Endothelial cell of umbilical vein (primary cell): Measurements from ENCODE around the gene FRYL. TPM values are rescaled to one million over a fixed set of nuclear protein-coding genes. Genes with fewer than 3 reads are reported as not detected.
A peak's percentile ranks its signal among the peaks of the same experiment; 100 is the strongest.

Source experiments
- BruUV-seq: library from RNA; stranded (reverse); fragments of 400-500 nt; replicated peaks from 2 replicates; lab custom pipeline; 2021; lab: Mats Ljungman, UMichigan
- CTCF ChIA-PET: fragments of 300-600, 350-600 bp; sonication (Branson Sonifier 250); formaldehyde crosslinking; loops from one replicate; lab custom pipeline; 2021; ENCODE audit warnings: antibody characterized with exemption, inconsistent platforms; lab: Charles Lee
- POLR2A ChIA-PET: fragments of 300-600, 350-600 bp; sonication (Branson Sonifier 250); formaldehyde crosslinking; loops from one replicate; lab custom pipeline; 2021; ENCODE audit warnings: antibody characterized with exemption, inconsistent platforms; lab: Charles Lee
- DNase-seq: peaks from one replicate; pipeline ENCODE4 v3.0.0-alpha.2; 2011; ENCODE audit warnings: low read depth, low spot score
- FAIRE-seq: peaks from 2 replicates; lab custom pipeline; 2011; peaks lifted over from hg19 to GRCh38; lab: Jason Lieb, UNC
- H2AFZ ChIP-seq: 2 replicates; pipeline ENCODE4 v1.6.0; 2012; ENCODE audit warnings: low read depth, low read length, control low read depth, inconsistent platforms
- H3K27ac ChIP-seq: 2 replicates; pipeline ENCODE4 v1.5.1; 2011; ENCODE audit warnings: low read depth, mild to moderate bottlenecking, control low read depth, low read length, moderate library complexity; ENCODE audit not compliant: insufficient read depth
- H3K27me3 ChIP-seq, 2 experiments: 2 replicates each; pipeline versions ENCODE4 v1.6.0 to v1.6.1; 2011; ENCODE audit warnings: low read length in 2 of 2, mixed read lengths in 1 of 2; ENCODE audit not compliant: control insufficient read depth in 2 of 2, insufficient read depth in 2 of 2
- H3K36me3 ChIP-seq, 2 experiments: 2 replicates in 1 of 2; 3 replicates in 1 of 2; pipeline ENCODE4 v1.5.1; 2011; ENCODE audit warnings: low read length in 2 of 2, mild to moderate bottlenecking in 1 of 2, moderate library complexity in 1 of 2; ENCODE audit not compliant: control insufficient read depth in 2 of 2, insufficient read depth in 2 of 2; ENCODE audit errors: extremely low read depth in 1 of 2
- H3K4me1 ChIP-seq: 3 replicates; pipeline ENCODE4 v1.5.1; 2011; ENCODE audit warnings: mild to moderate bottlenecking, low read length; ENCODE audit not compliant: control insufficient read depth, insufficient read depth; ENCODE audit errors: extremely low read depth
- H3K4me2 ChIP-seq: 2 replicates; pipeline ENCODE4 v1.6.1; 2011; ENCODE audit warnings: low read length, control low read depth, mixed read lengths; ENCODE audit not compliant: insufficient read depth
- H3K4me3 ChIP-seq, 3 experiments: fragments of 200-600 bp in 1 of 3; sonication (generic), shearing (Covaris generic) in 1 of 3; replicated peaks in 1 of 3; 2 replicates each; pipeline ENCODE4 v1.5.1; 2011 to 2016; ENCODE audit warnings: control low read depth in 3 of 3, low read length in 3 of 3, mild to moderate bottlenecking in 2 of 3, inconsistent platforms in 1 of 3, low read depth in 1 of 3, moderate library complexity in 1 of 3; ENCODE audit not compliant: insufficient read depth in 1 of 3
- H3K79me2 ChIP-seq: 2 replicates; pipeline ENCODE4 v1.6.0; 2012; ENCODE audit warnings: low read length, inconsistent platforms; ENCODE audit not compliant: control insufficient read depth, insufficient read depth
- H3K9ac ChIP-seq: replicated peaks from 2 replicates; pipeline ENCODE3; 2011; ENCODE audit warnings: low read length, control low read depth; ENCODE audit not compliant: insufficient read depth; ENCODE audit errors: extremely low read depth
- H3K9me1 ChIP-seq: replicated peaks from 3 replicates; pipeline ENCODE4 v1.6.0; 2011; ENCODE audit warnings: mild to moderate bottlenecking, low read length; ENCODE audit not compliant: control insufficient read depth, insufficient read depth; ENCODE audit errors: extremely low read depth
- H3K9me3 ChIP-seq: replicated peaks from 2 replicates; pipeline ENCODE4 v1.5.1; 2012; ENCODE audit warnings: low read length, inconsistent platforms; ENCODE audit not compliant: control insufficient read depth, insufficient read depth
- H4K20me1 ChIP-seq: replicated peaks from 2 replicates; pipeline ENCODE3; 2011; ENCODE audit warnings: mild to moderate bottlenecking, low read length; ENCODE audit not compliant: control insufficient read depth, insufficient read depth; ENCODE audit errors: extremely low read depth
- EZH2 ChIP-seq: IDR thresholded peaks from 2 replicates; pipeline ENCODE4 v1.6.1; 2012; ENCODE audit warnings: borderline replicate concordance, low read depth, mild to moderate bottlenecking, moderate library complexity, low read length, inconsistent platforms; ENCODE audit not compliant: severe bottlenecking
- FOS ChIP-seq: IDR thresholded peaks from 2 replicates; pipeline ENCODE4 v1.6.1; 2011; ENCODE audit warnings: mild to moderate bottlenecking, low read length, moderate library complexity, borderline replicate concordance; ENCODE audit not compliant: insufficient read depth
- GATA2 ChIP-seq: IDR thresholded peaks from 2 replicates; pipeline ENCODE4 v1.7.0; 2011; ENCODE audit warnings: low read depth, mild to moderate bottlenecking, moderate library complexity, mixed read lengths, low read length; ENCODE audit not compliant: insufficient read length, insufficient read depth
- MYC ChIP-seq: IDR thresholded peaks from one replicate; pipeline ENCODE4 v1.6.1; 2011; ENCODE audit warnings: mild to moderate bottlenecking, low read depth, low read length
- POLR2AphosphoS5 ChIP-seq: IDR thresholded peaks from 2 replicates; pipeline ENCODE4 v1.6.1; 2012; ENCODE audit warnings: low read depth, mild to moderate bottlenecking, control low read depth, low read length, moderate library complexity; ENCODE audit not compliant: insufficient read depth
- dilution Hi-C: fragments of 300-500 bp; cut with MboI; formaldehyde crosslinking; loops from one replicate; pipeline ENCODE4 v1.15.0; 2019; ENCODE audit warnings: low sequenced_read_pairs; ENCODE audit not compliant: extremely low pct_ligation_motif_present
- intact Hi-C: fragments of 100-400 bp; cut with micrococcal nuclease; formaldehyde crosslinking; loops from one replicate; pipeline ENCODE4 v1.10.0; 2022
- polyA plus RNA-seq, 4 experiments: library from polyadenylated mRNA; depleted of rRNA in 3 of 4; stranded (reverse) in 3 of 4; unstranded in 1 of 4; fragments of >200 nt; gene quantifications; 2 replicates each; pipeline versions ENCODE4 v1.2.1 to v1.2.3, GENCODE V29; 2011 to 2012; ENCODE audit warnings: missing spikeins in 1 of 4
- total RNA-seq: library from RNA; stranded (reverse); gene quantifications from 2 replicates; pipeline ENCODE4 v1.2.3, GENCODE V29; 2021
- TF ChIP-seq, protein P1 (sequence below), 2 donors: IDR thresholded peaks; 1 replicate in 1 of 2; 2 replicates in 1 of 2; pipeline ENCODE4 v1.5.1; 2011; ENCODE audit warnings: low read length in 2 of 2, mild to moderate bottlenecking in 2 of 2, moderate library complexity in 2 of 2, control low read depth in 1 of 2, inconsistent platforms in 1 of 2, low read depth in 1 of 2; ENCODE audit not compliant: insufficient read depth in 1 of 2; ENCODE audit errors: extremely low read depth in 1 of 2

FRYL gene
- total and polyA plus RNA-seq, 2 donors (not counting 3 experiments of a cell fraction or from before 2014, with no cell fraction given): 17.0 to 84.9 TPM

DNA sequence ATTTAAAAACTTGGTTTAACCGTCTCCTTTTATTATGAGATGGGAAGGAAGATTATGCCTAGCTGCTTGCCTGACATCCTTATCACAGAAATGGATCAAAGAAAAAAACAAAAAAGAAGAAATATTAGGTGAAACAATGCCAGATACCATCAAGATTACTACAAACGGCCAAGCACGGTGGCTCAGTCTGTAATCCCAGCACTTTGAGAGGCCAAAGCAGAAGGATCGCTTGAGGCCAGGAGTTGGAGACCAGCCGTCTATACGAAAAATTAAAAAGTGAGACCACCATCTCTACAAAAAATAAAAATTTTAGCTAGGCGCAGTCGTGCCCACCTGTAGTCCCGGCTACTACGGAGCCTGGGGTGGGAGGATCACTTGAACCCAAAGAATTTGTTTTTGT, 2.3 kb downstream of the FRYL start:
- POLR2A ChIA-PET: no interaction called here

DNA sequence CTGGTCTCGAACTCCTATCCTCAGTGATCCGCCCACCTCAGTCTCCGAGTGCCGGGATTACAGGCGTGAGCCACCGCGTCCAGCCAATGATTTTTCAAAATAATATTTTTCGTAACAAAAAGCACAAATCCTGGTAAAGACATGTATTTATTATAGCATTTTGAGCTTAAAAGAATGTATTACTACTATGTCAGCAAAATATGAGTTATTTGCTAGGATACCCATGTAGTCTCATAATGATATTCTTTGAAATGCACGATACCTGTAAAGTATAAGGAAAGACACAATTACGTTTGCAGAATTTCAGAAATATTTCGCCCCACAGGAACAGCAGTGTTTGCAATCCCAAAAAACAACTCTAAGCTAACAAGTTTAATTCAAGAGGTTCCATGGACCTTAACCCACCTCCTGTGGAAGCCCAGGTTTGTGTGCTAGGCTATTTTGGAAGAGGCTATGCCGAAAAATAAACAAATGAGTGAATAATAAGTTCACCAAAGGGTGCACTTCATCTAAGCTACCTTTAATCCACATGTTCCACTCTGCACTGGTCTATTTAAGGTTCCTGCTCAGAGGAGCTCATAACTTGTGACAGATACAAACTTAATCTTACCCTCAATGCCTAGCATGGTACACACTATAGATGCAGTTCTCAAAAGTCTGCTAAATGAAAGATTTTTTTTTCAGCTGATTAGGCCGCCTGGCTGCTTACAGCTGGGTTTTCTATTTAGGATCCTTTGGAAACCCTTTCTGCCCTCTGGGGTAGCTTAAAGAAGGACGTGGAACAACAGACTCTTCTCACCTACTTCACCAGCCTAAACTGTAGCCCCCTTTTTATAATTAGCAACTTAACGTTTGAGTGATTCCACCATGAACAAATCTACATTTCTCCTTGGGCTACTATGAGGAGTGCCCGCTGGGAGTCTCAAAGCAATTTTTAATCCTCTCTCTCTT, 5.0 kb downstream of the FRYL start:
- no peak overlapping the region for H2AFZ ChIP-seq
- intact Hi-C loops: loop anchor here (5.0 to 10.0 kb wide), 2 partner anchors 50 to 183 kb away; no protein-coding TSS in a partner anchor
- H3K4me3 ChIP-seq: no peak overlapping the region
- ChIA-PET POLR2A (no interaction called here), CTCF (interaction anchor here (0.9 to 1.4 kb wide), 3 partner anchors 23 to 197 kb away, joined by 3 to 7 read pairs (median 4); no protein-coding TSS in a partner anchor)
- FAIRE-seq (no peak), DNase-seq (no peak)
- TF ChIP-seq, protein P1, sequence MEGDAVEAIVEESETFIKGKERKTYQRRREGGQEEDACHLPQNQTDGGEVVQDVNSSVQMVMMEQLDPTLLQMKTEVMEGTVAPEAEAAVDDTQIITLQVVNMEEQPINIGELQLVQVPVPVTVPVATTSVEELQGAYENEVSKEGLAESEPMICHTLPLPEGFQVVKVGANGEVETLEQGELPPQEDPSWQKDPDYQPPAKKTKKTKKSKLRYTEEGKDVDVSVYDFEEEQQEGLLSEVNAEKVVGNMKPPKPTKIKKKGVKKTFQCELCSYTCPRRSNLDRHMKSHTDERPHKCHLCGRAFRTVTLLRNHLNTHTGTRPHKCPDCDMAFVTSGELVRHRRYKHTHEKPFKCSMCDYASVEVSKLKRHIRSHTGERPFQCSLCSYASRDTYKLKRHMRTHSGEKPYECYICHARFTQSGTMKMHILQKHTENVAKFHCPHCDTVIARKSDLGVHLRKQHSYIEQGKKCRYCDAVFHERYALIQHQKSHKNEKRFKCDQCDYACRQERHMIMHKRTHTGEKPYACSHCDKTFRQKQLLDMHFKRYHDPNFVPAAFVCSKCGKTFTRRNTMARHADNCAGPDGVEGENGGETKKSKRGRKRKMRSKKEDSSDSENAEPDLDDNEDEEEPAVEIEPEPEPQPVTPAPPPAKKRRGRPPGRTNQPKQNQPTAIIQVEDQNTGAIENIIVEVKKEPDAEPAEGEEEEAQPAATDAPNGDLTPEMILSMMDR (IDR thresholded peaks at IDR 0.05; ENCODE audit: extremely low read depth in 1 of 2, insufficient read depth in 1 of 2, low read depth in 1 of 2, low read length in 2 of 2): no peak
- TF ChIP-seq EZH2: no peak
- TF ChIP-seq POLR2AphosphoS5: no peak
- no peak for TF ChIP-seq FOS
- no peak for TF ChIP-seq MYC
- H4K20me1 ChIP-seq: peaks cover 2% of the 10 kb centered on the region
- H3K79me2 ChIP-seq: peaks cover 92% of the 10 kb centered on the region
- H3K4me1 ChIP-seq: peaks cover 33% of the 10 kb centered on the region
- no peaks in the 10 kb centered on the region for H3K27me3 ChIP-seq
- dilution Hi-C loops: no loop called here
- no peaks in the 10 kb centered on the region for H3K36me3 ChIP-seq
- no peak overlapping the region for H3K27ac ChIP-seq
- H3K4me2 ChIP-seq: no peak overlapping the region
- H3K9me1 ChIP-seq: no peaks in the 10 kb centered on the region
- no TSS peak for BruUV-seq
- no peak overlapping the region for H3K9ac ChIP-seq
- no peaks in the 10 kb centered on the region for H3K9me3 ChIP-seq

More for the DNA sequence above, 2.3 kb downstream of the FRYL start:
- H3K27me3 ChIP-seq: no peaks in the 10 kb centered on the region
- H3K9ac ChIP-seq: peak overlapping the region; percentile 98
- dilution Hi-C loops: no loop called here
- TF ChIP-seq GATA2: peak; percentile 46
- TF ChIP-seq EZH2: no peak
- no peak for TF ChIP-seq MYC
- BruUV-seq: no TSS peak
- H3K9me1 ChIP-seq: no peaks in the 10 kb centered on the region
- peaks cover 35% of the 10 kb centered on the region for H3K4me1 ChIP-seq
- peak overlapping the region; percentile 90 for H3K4me2 ChIP-seq
- CTCF ChIA-PET: interaction anchor here (1.5 kb wide), 1 partner anchor 26 kb away, joined by 3 read pairs; no protein-coding TSS in a partner anchor
- FAIRE-seq (no peak), DNase-seq (peak; percentile 32)
- H3K79me2 ChIP-seq: peaks cover 65% of the 10 kb centered on the region
- H3K9me3 ChIP-seq: no peaks in the 10 kb centered on the region
- intact Hi-C loops: loop anchor here (5.0 to 10.0 kb wide), 2 partner anchors 53 to 185 kb away; no protein-coding TSS in a partner anchor
- H3K27ac ChIP-seq: no peak overlapping the region
- peak overlapping the region in 2 of 3 experiments; percentile 90 to 94 for H3K4me3 ChIP-seq
- no peak overlapping the region for H2AFZ ChIP-seq
- no peaks in the 10 kb centered on the region for H3K36me3 ChIP-seq
- peaks cover 2% of the 10 kb centered on the region for H4K20me1 ChIP-seq
